HFFc6 (cell line): Measurements from ENCODE around the gene THOP1. TPM values are rescaled to one million over a fixed set of nuclear protein-coding genes. Genes with fewer than 3 reads are reported as not detected.

Experiments
- DNase-seq: peaks from one replicate; pipeline ENCODE4 v3.0.0-alpha.2; 2018
- H3K27ac Mint-ChIP-seq: 2 replicates; pipeline ENCODE4 v1.8.0; 2020; ENCODE audit warnings: mild to moderate bottlenecking, mixed read lengths
- H3K27me3 Mint-ChIP-seq: 2 replicates; pipeline ENCODE4 v1.8.0; 2021; ENCODE audit warnings: mild to moderate bottlenecking, moderate library complexity, mixed read lengths; ENCODE audit not compliant: insufficient read depth
- H3K36me3 Mint-ChIP-seq: 2 replicates; pipeline ENCODE4 v1.8.0; 2021; ENCODE audit warnings: low read depth, mixed read lengths
- H3K4me1 Mint-ChIP-seq: 2 replicates; pipeline ENCODE4 v1.8.0; 2020; ENCODE audit warnings: low read depth, mixed read lengths
- H3K4me3 Mint-ChIP-seq: 2 replicates; pipeline ENCODE4 v1.8.0; 2020; ENCODE audit warnings: mild to moderate bottlenecking, moderate library complexity, mixed read lengths
- H3K9me3 Mint-ChIP-seq: 2 replicates; pipeline ENCODE4 v1.8.0; 2020; ENCODE audit warnings: mild to moderate bottlenecking, mixed read lengths
- total RNA-seq, 6 experiments: library from RNA; stranded (reverse); fragmentation: NEBNext Ultra II Directional; extraction: Animal tissue kit (Norgen Biotek cat#: 25700); gene quantifications; 2 replicates in 1 of 6; 3 replicates in 5 of 6; pipeline ENCODE4 v1.2.3, GENCODE V29; 2021
- TF ChIP-seq, protein P1 (sequence below): fragments of 200-600 bp; sonication (generic); IDR thresholded peaks from 2 replicates; pipeline ENCODE4 v1.5.0; 2021; ENCODE audit warnings: antibody characterized with exemption, mild to moderate bottlenecking

The THOP1 gene
- total RNA-seq, 6 experiments from 2014 or later, result 83.7 to 114 (median 94.3) TPM

DNA sequence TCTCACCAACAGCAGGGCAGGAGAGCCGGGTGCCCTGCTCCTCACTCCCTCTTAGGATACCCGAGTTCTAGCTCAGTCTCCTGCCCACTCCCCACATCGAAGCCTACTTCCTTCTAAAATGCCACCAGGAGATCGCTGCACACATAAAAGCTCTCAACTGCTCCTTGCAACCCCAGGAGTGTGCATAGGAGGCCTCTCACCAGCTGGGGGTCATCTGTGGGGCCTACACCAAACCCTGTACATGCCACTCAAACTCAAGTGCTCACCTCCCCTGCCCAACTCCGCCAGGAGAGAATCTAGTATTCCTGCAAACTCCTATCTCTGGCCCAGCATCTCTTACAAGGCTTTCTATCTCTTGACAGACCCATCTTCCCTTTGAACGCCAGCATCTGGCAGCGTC is 5.0 kb upstream of the THOP1 start:
- DNase-seq, result no peak
- TF ChIP-seq, protein P1, sequence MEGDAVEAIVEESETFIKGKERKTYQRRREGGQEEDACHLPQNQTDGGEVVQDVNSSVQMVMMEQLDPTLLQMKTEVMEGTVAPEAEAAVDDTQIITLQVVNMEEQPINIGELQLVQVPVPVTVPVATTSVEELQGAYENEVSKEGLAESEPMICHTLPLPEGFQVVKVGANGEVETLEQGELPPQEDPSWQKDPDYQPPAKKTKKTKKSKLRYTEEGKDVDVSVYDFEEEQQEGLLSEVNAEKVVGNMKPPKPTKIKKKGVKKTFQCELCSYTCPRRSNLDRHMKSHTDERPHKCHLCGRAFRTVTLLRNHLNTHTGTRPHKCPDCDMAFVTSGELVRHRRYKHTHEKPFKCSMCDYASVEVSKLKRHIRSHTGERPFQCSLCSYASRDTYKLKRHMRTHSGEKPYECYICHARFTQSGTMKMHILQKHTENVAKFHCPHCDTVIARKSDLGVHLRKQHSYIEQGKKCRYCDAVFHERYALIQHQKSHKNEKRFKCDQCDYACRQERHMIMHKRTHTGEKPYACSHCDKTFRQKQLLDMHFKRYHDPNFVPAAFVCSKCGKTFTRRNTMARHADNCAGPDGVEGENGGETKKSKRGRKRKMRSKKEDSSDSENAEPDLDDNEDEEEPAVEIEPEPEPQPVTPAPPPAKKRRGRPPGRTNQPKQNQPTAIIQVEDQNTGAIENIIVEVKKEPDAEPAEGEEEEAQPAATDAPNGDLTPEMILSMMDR, result no peak
- H3K27me3 Mint-ChIP-seq, result no peaks in the 10 kb centered on the region; the same call in 1 of the 2 replicates
- peaks cover 44% of the 10 kb centered on the region for H3K4me1 Mint-ChIP-seq
- no peak overlapping the region; the same call in 1 of the 2 replicates for H3K4me3 Mint-ChIP-seq
- H3K27ac Mint-ChIP-seq, result peak overlapping the region; percentile 8; the same call in 1 of the 2 replicates
- no peaks in the 10 kb centered on the region for H3K9me3 Mint-ChIP-seq
- peaks cover 23% of the 10 kb centered on the region for H3K36me3 Mint-ChIP-seq

DNA sequence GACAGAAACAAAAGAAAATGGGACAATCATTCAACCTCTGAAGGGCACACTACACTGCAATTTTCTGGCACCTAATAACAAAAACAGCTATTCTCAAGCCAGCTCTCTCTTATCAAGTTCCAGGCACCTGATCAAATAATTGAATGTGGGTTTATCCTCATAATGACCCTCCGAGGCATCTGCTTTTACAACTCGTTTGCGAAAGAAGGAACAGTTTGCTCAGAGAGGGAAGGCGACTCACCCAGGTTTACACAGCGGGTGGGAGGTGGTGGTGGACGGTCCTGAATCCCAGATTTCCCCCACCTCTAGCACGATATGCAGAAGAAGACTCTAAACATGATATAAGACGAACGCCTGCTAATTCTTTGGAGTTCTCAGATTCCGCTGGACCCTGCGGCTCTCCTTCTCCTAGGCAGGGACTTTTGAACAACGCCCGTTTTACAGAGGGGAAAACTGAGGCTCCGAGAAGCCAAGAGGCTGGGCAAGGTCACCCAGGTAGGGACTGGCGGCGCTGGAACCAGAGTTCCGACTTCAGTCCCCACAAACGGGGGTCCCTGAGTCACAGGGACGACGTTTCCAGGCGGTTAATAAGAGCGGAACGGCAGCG is 2.9 kb upstream of the THOP1 start:
- Mint-ChIP-seq H3K27ac (peak overlapping the region; percentile 91), H3K4me1 (peaks cover 46% of the 10 kb centered on the region), H3K36me3 (peaks cover 8% of the 10 kb centered on the region), H3K27me3 (no peaks in the 10 kb centered on the region), H3K4me3 (peak overlapping the region; percentile 97), H3K9me3 (no peaks in the 10 kb centered on the region)
- TF ChIP-seq, protein P1, result no peak
- no peak for DNase-seq

DNA sequence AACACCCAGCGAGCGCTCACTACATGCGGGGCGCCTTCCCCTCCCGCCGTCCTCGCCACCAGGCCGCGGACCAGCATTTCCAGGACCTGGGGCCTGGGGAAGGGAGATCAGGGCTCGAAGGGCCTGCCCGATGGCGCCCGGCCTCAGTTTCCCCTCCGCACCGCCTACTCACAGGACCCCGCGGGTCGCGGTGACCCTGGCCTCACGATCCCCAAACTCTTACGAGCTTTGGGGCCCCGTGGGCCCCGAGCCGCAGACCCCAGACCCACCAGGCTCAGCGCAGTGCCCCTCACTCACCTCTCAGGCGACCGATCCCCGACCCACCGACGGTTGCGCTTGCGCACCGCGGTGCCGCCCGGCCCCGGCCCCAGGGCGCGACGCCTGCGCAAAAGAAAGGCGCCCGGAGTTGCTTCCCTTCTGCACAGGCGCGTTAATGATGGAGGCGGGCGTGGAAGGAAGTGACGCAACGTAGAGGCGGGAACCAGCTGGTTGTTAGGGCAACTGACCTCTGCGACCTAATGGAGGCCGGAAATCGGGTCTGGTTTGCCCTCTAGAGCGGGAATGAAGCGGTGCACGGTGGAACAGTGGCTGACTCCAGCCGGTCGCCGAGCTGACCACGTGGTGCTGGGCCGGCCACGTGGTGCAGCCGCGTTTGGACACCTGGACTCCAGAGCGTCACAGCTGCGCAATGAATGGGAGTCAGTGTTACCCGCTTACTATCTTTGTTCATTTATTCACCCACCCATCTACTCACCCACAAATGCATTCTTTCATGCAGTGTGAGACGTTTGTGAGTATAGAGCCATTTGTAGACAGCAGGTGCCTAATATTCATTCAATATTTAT is 2.1 kb upstream of the THOP1 start, which contains the start of gene SGTA:
Gene SGTA (minus strand): TSS at position 338 of the 845 bp plus-strand sequence. CDS start 14,205 bp downstream, outside the sequence.
- Mint-ChIP-seq H3K9me3 (no peaks in the 10 kb centered on the region), H3K27me3 (no peaks in the 10 kb centered on the region), H3K36me3 (peaks cover 6% of the 10 kb centered on the region), H3K27ac (peak within 1 kb of the TSS; percentile 96), H3K4me1 (peaks cover 49% of the 10 kb centered on the region), H3K4me3 (peak within 1 kb of the TSS; percentile 97)
- TF ChIP-seq, protein P1, result peak; percentile 53
- peak; percentile 99 for DNase-seq

GRCh38 chr19:2783781-2784145 is 1.5 kb upstream of the THOP1 start:
- Mint-ChIP-seq H3K4me1 (peaks cover 49% of the 10 kb centered on the region), H3K27ac (peak overlapping the region; percentile 96), H3K9me3 (no peaks in the 10 kb centered on the region), H3K4me3 (peak overlapping the region; percentile 97), H3K27me3 (peaks cover under 1% of the 10 kb centered on the region; the same call in 1 of the 2 replicates), H3K36me3 (peaks cover 6% of the 10 kb centered on the region)
- DNase-seq, result no peak
- TF ChIP-seq, protein P1, result no peak

- TF ChIP-seq, protein P1, result no peak
- Mint-ChIP-seq H3K4me1 (peaks cover 27% of the 10 kb centered on the region), H3K36me3 (no peaks in the 10 kb centered on the region; the same call in 1 of the 2 replicates), H3K4me3 (peak overlapping the region; percentile 57), H3K9me3 (no peaks in the 10 kb centered on the region), H3K27ac (peak overlapping the region; percentile 16; the same call in 1 of the 2 replicates), H3K27me3 (peaks cover 2% of the 10 kb centered on the region; the same call in 1 of the 2 replicates)
- DNase-seq, result no peak
Measured at GRCh38 chr19:2787115-2787514, 1.8 kb downstream of the THOP1 start.
